Cerebellar cortex (tissue), 1 donor: ENCODE data around the gene FBXW11.

Experiments
- DNase-seq: peaks from one replicate; pipeline ENCODE4 v3.0.0-alpha.2; 2015; ENCODE audit warnings: low spot score

Gene FBXW11

DNA sequence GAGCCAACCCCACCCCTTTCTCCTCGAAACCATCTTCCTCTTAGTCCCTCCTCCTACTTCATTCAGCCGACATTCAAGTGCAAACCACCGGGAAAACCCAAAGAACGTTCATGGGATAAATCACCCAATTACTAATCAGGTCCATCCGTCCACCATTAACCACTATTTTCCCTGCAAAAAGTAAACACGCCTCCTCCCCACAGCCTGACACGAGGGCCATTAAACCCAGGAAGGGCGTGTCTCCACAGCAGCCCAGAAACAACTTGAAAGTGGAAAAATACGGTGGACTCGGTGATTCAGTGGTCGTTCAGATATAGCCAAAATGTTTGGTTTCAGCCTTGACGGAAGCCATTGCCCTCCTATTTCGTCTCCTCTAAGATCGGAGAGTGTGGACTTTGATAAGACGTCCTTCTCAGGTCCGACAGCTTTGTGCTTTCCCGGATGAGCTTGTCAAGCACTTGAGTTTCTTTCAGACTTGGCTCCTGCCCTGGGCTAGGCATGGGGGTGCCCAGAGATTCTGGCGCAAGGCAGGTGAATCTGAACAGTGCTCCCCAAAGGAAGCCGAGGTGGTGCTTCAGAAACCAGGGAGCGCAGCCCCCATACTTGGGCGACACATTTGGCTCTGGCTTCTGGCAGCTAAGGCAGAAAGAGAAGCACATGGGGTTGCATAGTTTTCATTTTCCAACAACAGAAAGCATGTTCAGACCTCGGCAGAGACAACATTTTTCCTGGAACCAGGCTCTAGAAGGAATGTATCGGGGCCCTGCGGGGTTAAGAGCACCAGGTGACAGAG is 164.3 kb downstream of the FBXW11 start:
- no peak for DNase-seq

DNA sequence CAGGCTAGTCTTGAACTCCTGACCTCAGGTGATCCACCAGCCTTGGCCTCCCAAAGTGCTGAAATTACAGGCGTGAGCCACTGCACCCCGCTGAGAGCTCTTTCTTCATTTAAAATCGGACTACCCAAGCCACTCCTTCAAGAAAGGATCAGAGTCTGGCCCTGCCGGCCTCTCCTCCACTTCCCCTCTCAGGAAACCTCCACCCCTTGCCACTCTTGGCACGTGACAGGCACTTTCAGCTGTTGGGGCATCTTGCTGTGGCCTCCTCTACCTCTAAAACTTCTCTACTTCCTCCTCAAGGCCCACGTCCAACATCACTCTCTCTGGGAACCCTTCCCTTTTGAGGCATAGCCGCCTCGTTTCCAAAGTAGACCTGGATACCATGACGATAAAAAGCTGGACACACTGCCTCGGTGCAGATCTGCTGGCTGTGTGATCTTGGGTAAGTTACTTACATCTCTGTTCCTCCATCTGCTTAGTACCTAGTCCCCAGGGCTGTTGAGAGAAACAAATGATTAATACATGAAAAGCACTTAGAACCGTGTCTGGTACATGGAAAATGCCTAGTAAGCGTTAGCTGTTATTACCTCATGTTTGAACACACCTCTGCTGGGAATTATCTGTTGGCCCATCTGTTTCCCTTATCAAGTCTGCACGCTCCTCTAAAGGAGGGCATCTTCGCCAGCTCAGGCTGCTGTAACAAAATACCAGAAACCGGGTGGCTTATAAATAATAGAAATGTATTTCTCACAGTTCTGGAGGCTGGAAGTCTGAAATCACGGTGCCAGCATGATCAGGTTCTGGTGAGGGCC is 165.5 kb downstream of the FBXW11 start:
- DNase-seq: no peak

DNA sequence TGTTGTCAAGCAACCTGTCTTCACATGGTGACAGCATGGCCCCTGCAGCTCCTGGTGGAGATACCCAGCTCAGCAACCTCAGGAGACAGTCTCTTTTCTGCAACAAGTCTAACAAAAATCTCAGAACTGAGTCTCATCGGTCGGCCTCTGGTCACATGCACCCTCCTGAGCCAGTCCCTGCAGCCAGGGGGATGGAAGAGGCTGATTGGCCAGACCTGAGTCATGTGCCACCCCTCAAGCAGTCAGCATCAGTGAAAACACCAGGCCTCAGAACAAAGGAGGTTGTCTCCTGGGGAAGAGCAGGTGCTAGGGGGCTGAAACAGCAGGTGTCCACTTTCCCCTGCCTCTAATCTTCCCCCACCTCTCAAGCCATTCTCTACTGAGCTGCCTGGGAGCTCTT is 166.4 kb downstream of the FBXW11 start:
- no peak for DNase-seq

DNA sequence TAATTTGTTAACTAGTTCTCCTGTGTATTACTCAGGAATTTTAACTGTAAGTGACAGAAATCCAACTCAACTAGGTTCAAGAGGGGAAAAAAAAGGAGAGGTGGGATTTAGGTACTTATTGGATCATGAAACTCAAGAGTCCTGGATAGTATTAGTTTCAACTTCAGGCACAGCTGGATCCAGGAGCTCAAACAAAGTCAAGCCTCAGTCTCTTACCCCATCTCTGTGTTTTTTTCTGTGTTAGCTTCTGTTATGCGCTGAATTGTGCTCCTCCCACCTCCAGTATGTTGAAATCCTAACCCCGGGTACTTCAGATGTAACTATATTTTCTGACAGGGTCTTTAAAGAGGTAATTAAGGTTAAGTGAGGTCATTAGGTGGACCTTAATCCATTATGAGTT is 167.3 kb downstream of the FBXW11 start:
- DNase-seq: no peak

DNA sequence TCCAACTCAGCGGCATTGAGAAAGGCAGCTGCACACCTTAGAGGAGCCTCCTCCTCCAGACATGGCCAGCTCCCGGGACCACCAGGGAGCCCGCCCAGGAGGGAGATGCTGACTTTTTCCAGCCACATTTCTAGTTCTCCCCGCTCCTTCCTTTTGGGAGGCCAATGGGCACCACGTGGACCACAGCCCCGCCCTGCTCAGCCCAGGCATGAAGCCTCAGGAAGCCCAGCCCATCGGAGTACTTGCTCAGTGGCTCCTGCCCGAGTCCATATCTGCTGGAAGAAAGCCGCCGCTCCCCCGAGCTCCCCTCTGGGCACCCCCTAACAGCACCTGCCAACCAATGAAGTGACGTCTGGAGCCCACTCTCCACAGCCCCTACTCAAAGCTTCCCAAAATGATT is 168.4 kb downstream of the FBXW11 start:
- DNase-seq: no peak

DNA sequence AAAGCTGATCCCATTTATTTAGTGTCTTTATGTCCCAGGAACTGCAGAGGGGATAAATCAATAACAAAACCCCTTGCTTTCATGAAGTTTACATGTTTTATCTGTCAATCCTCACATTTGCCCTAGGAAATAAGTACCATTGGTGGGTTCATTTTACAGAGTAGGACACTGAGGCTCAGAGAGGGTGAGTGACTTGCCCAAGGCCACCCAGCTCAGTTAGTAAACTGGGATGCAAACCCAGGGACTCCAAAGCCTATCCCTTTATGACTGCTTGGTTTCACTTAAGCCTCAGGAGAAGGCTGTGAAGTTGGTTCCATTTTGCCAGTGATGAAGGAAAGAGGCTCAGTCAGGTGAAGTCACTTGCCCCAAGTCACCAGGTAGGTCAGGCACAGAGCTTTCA is 168.9 kb downstream of the FBXW11 start:
- no peak for DNase-seq

DNA sequence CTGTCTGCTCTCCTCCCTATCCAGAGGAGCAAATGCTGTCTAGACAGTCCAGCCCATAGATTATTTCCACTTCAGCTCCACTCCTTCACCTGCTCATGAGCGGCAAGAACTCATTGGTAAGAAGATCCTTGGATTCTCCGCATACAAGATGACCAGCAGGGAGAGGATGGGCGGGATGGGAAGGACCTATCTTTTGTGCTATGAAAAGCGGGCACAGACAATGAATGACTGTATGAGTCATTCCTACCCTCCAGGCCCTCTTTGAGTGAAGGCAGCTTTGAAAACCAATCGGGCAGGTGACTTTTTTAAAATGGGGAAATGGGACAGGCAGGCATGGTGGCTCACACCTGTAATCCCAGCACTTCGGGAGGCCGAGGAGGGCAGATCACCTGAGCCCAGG is 171.4 kb downstream of the FBXW11 start:
- no peak for DNase-seq

DNA sequence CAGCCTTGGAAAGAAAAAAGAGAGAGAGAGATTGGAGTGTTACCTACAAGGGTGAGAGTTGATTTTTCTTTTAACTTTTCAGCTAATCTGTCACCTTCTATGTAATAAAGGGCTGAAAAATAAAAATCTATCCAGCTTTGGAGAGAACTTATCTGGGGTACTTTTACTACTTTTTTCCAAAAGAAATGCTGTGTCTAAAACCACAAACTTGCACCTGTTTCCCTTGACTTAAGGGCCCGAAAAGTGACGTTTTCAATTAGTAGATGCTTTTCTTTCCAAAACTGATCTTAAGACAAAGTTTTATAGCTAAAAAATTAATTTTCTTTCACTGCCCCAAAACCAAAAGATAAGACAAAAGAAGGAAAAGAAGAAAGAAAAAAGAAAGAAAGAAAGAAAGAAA is 172.0 kb downstream of the FBXW11 start:
- DNase-seq: no peak

DNA sequence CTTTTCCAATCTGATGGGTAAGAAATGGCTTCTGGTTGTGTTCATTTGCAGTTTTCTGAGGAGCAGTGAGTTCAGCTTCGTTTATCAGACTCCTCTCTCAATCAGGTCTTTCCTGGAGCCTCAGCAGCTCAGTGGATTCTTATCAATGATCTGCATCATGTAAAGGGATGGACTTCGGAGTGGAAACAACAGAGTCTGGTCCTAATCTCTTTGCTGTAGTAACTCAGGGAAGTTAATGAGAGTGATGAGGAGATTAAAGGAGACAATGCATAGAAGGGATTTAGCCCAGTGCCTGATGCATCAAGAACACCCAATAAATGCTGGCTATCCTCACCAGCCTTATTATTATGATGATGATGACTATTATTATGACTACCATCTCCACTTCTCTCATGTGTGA is 173.7 kb downstream of the FBXW11 start:
- no peak for DNase-seq

DNA sequence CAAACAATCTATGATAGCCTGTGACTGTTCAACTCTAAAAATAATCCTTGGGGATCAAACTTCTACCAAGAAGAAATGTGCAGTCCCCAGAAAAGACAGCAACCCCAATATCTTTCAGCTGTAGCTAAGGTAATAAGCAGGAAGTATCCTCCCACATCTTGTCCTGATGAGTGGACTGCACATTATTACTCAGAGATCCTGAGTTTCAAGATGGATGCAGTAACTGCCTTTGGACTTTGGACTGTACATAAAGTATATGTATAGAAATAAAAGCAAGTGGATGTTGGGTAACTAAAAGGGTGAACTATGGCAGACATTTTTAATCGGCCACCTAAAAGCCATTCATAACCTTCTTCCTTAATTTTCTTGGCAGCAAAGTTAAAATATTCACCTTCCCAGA is 175.8 kb downstream of the FBXW11 start:
- no peak for DNase-seq

DNA sequence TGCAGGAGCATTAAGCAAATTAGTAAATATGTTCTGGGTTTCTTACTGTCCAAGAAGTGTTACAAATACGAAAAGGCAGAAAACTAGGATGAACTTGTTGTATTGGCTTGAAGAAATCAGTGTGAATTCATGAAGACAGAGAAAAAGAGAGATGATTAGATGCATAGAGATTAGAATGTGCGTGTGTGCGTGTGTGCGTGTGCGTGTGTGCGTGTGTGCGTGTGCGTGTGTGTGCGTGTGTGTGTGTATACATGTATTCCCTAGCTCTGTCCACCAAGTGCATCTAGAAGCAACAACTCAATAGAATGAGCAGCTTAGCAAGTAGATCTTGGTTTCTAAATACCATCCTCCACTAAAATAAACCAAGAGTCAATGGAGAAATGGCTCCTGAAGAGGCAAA is 179.3 kb downstream of the FBXW11 start:
- no peak for DNase-seq

DNA sequence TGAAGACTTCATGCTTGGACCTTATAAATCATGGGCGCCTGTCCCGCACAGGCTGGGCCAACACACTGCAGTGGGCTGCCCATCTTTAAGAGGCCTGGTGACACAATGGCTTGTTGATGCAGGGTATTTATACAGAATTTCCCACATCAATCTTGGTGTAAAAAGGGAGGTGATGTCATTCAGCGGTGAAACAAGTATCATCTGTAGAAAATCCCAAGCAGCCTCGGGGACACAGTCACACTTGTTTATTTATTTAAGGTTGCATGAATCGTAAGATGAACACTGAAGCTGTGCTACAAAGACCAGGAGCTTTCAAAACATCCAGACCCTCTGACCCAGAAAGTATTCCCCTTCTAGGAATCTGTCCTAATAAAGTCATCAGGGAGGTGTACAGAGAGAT is 180.3 kb downstream of the FBXW11 start:
- no peak for DNase-seq

DNA sequence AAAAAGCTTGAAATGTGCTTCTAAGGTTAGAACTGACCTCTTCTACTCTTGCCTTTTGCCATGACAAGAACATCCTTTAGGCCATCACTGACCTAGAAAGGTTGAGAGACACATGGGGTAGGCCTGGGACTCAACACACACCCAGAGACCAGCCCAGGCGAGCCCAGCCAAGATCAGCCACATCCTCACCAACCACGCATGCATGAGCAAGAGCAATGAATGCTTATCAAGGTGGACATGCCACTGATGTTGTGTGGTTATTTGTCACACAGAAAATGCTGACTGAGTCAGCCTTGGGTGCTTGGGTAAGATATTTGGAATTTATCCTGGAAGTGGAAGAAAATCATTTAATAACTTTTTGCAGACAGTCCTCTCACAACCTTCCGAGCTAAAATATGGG is 181.4 kb downstream of the FBXW11 start:
- DNase-seq: no peak

DNA sequence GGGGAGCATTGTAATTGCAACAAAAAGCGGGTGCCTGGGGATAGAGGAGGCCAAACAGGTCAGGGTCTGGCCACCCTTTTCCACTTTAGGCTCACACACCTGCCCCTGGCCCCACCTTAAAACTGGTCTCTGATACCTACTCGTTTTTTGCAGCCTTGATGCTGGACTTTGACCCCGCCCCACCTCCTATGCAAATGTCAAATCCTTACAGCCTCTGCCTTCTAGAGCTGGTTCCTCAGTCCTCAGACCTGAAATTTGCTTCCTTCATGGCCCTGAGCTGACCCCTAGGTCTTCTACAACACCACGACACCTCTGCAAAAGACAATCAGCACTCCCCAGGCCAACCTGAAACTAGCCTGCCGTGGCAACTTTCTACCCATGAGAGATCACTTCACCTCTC is 183.2 kb downstream of the FBXW11 start:
- DNase-seq: no peak

DNA sequence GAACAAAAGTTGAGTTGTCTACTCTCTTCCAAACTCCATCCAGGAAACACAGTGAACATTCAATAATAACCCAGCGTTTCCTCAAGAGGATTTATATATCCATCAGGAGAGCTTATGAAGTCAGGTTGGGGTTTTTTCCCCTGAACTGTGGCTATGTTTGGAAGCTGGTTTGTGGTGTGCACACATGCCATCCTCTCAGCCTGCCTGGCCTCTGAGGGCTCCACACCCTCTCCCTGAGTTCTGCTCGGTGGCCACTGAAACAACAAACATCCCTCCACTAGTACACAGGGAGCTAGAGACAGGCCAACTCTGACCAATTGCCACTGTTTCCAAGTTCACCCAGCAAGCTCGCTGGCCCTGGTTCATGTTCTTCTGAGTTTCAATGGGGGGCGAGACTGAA is 185.2 kb downstream of the FBXW11 start:
- DNase-seq: no peak

DNA sequence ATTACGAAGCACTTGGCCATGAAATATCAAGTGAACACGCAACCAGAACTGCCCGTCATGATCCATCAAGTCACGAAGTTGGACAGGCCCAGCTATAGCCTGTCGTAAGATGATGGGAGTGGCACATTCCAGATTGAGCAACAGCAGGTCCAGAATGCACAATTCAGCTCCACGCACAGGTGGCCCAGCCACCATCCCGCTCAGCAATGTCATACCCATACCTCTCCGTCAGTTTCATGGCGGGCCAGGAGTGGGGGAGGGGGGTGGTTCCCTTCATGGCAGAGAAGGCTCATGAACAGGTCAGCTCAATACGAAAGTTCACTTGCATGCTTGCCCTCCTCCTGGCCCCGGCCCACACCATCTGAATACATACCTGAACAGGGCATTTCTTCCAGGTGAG is 185.9 kb downstream of the FBXW11 start:
- DNase-seq: no peak

DNA sequence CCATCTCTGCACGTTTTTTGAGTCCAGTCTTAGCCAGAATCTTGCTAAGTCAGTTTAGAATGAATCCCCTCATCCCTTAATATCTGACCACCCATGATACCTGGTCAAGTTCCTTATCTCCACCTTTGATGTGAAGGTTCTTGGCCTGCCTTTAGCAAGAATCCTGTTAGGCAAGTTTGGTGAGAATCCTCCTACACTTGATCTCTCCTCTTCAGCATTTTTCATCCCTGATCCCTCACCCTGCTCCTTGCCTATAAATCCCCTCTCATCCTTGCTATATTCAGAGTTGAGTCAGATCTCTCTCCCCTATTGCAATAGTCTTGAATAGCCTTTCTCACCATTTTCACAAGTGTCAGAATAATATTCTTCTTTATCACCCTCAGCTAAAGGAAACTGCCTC is 189.8 kb downstream of the FBXW11 start:
- DNase-seq: no peak

DNA sequence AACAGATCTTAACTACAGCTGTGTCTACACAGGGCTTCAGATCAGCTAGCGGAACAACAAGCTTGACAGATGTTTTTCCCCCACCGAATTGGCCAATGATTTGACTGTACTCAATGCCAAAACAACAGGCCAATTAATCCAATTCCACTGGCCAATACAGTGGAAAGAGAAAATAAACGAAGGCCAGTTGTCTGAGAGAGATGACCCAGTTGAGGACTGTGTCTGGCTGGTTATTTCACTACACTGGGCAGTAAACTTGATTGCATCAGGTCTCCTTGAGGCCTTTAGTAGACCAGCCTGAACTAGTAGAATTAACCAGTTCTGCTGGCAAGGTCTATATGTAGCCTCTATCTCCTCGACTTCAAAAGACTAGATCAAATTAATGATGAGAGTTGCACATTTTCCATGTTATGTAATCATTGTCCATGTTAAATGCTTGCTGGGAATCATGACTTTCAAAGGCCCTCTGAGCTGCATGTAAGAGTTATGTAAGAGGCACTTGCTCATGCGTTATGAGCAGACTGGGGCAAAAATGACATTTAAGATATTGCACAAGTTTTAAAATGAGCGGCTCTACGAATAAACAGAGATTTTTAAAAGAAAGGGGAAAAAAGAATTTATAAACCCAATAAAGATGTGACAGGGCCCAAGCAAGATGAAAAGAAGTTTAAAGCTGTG is 192.5 kb downstream of the FBXW11 start:
- DNase-seq: no peak

DNA sequence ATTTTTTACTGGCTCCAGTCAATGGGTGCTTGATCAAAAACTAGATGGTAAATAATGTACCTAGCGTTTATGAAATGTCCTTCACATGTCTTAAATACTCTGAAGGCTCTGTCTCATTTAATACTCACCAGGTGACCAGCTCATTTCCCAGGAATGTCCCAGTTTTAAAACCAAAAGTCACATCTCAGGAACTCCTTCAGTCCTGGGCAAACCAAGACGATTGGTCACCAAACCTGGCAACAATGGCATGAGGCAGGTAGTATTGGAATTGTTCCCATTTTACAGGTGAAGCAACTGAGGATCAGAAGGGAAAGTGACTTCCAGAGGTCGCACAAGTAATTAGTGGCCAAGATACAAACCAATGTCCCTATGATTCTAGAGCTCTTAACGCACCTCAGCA is 193.2 kb downstream of the FBXW11 start:
- DNase-seq: no peak
